Measurements from ENCODE around the gene EXOC4. TPM values are rescaled to one million over a fixed set of nuclear protein-coding genes. Genes with fewer than 3 reads are reported as not detected.

Gene EXOC4
- total RNA-seq, 1 experiment from 2014 or later = 66.2 TPM

- H3K36me3 Mint-ChIP-seq (ENCODE audit: insufficient read depth, unreplicated experiment) = no peaks in the 10 kb centered on the region
- H3K27ac Mint-ChIP-seq (ENCODE audit: unreplicated experiment) = no peak overlapping the region
- H3K9me3 Mint-ChIP-seq (ENCODE audit: unreplicated experiment) = no peaks in the 10 kb centered on the region
- no TSS peak for BruUV-seq (replicated peaks)
- Histone ChIP-seq H3K4me1 (no peaks in the 10 kb centered on the region), H3K9me3 (no peaks in the 10 kb centered on the region), H3K4me3 (ENCODE audit: low read depth, low read length) (no peak overlapping the region), H3K27me3 (replicated peaks; ENCODE audit: control insufficient read depth, insufficient read depth, low read length) (no peaks in the 10 kb centered on the region), H3K36me3 (ENCODE audit: control insufficient read depth, insufficient read depth, low read length) (0 out of 2 replicates have a peak, but pooled peaks cover 1% of the 10 kb centered on the region)
- intact Hi-C loops (cut with micrococcal nuclease; ENCODE audit: unreplicated experiment) = no loop called here
- DNase-seq = no peak
- CTCF ChIA-PET = no interaction called here
- H3K4me3 Mint-ChIP-seq (ENCODE audit: unreplicated experiment) = no peak overlapping the region
- TF ChIP-seq, protein P1, sequence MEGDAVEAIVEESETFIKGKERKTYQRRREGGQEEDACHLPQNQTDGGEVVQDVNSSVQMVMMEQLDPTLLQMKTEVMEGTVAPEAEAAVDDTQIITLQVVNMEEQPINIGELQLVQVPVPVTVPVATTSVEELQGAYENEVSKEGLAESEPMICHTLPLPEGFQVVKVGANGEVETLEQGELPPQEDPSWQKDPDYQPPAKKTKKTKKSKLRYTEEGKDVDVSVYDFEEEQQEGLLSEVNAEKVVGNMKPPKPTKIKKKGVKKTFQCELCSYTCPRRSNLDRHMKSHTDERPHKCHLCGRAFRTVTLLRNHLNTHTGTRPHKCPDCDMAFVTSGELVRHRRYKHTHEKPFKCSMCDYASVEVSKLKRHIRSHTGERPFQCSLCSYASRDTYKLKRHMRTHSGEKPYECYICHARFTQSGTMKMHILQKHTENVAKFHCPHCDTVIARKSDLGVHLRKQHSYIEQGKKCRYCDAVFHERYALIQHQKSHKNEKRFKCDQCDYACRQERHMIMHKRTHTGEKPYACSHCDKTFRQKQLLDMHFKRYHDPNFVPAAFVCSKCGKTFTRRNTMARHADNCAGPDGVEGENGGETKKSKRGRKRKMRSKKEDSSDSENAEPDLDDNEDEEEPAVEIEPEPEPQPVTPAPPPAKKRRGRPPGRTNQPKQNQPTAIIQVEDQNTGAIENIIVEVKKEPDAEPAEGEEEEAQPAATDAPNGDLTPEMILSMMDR (IDR thresholded peaks at IDR 0.05; ENCODE audit: insufficient read depth in 1 of 2, low read depth in 1 of 2, low read length in 1 of 2, severe bottlenecking in 1 of 2, unreplicated experiment in 1 of 2) = no peak
- POLR2A ChIA-PET = no interaction called here
- H3K4me1 Mint-ChIP-seq (ENCODE audit: low read depth, unreplicated experiment) = peaks cover 6% of the 10 kb centered on the region
- no peaks in the 10 kb centered on the region for H3K27me3 Mint-ChIP-seq (ENCODE audit: insufficient read depth, unreplicated experiment)
These were observed 228.0 kb downstream of the EXOC4 start for GRCh38 chr7:133480868-133481267.

DNA sequence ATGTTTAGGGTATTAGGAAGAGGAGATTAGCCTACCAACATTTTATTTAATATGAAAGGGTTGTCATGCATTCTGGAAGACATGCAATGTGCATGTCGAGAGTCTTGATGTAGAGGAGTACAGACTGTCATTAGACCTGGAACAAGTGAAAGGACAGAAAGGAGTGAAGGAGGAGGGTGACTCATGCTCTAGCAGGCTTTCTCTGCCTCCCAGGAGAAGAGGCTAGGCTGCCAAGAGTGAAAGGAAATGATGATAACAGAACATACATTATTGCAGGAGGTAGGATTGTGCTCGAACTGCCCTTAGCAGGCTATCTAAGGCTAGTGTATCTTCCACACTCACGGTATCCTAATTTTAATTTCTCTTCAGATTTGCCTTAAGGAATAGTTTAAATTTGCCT, 228.8 kb downstream of the EXOC4 start:
- BruUV-seq (replicated peaks) = no TSS peak
- Mint-ChIP-seq H3K36me3 (ENCODE audit: insufficient read depth, unreplicated experiment) (no peaks in the 10 kb centered on the region), H3K27ac (ENCODE audit: unreplicated experiment) (no peak overlapping the region), H3K27me3 (ENCODE audit: insufficient read depth, unreplicated experiment) (no peaks in the 10 kb centered on the region), H3K4me3 (ENCODE audit: unreplicated experiment) (no peak overlapping the region), H3K9me3 (ENCODE audit: unreplicated experiment) (no peaks in the 10 kb centered on the region), H3K4me1 (ENCODE audit: low read depth, unreplicated experiment) (peaks cover 6% of the 10 kb centered on the region)
- H3K9me3 ChIP-seq = no peaks in the 10 kb centered on the region
- H3K4me1 ChIP-seq = no peaks in the 10 kb centered on the region
- no peak for DNase-seq
- POLR2A ChIA-PET = no interaction called here
- no peak overlapping the region for H3K4me3 ChIP-seq (ENCODE audit: low read depth, low read length)
- H3K27me3 ChIP-seq (replicated peaks; ENCODE audit: control insufficient read depth, insufficient read depth, low read length) = no peaks in the 10 kb centered on the region
- CTCF ChIA-PET = no interaction called here
- 0 out of 2 replicates have a peak, but pooled peaks cover 1% of the 10 kb centered on the region for H3K36me3 ChIP-seq (ENCODE audit: control insufficient read depth, insufficient read depth, low read length)
- TF ChIP-seq, protein P1 (IDR thresholded peaks at IDR 0.05; ENCODE audit: insufficient read depth in 1 of 2, low read depth in 1 of 2, low read length in 1 of 2, severe bottlenecking in 1 of 2, unreplicated experiment in 1 of 2) = no peak
- intact Hi-C loops (cut with micrococcal nuclease; ENCODE audit: unreplicated experiment) = no loop called here

DNA sequence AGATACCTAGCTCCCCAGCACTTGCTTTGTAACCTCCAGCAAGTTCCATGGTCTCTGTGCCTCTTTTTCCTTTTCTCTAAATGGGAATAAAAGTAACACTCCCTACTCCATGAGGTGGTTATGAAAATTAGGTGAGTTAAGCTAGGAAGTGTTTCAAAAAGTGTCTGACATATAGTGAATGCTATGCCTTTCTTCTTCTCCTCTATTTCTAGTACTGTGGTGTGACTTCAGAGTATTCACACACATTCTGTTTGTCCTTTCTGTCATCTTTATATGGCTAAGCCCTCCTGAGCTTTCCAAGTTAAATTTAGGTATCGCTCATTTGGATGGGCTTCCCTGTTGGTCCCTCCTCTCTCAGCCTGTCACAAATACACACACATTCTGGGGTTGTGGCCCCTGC, 229.7 kb downstream of the EXOC4 start:
- Histone ChIP-seq H3K27me3 (replicated peaks; ENCODE audit: control insufficient read depth, insufficient read depth, low read length) (no peaks in the 10 kb centered on the region), H3K36me3 (ENCODE audit: control insufficient read depth, insufficient read depth, low read length) (0 out of 2 replicates have a peak, but pooled peaks cover 1% of the 10 kb centered on the region), H3K4me1 (no peaks in the 10 kb centered on the region), H3K9me3 (no peaks in the 10 kb centered on the region), H3K4me3 (ENCODE audit: low read depth, low read length) (no peak overlapping the region)
- no peaks in the 10 kb centered on the region for H3K36me3 Mint-ChIP-seq (ENCODE audit: insufficient read depth, unreplicated experiment)
- H3K27ac Mint-ChIP-seq (ENCODE audit: unreplicated experiment) = no peak overlapping the region
- H3K4me1 Mint-ChIP-seq (ENCODE audit: low read depth, unreplicated experiment) = peaks cover 6% of the 10 kb centered on the region
- no peak overlapping the region for H3K4me3 Mint-ChIP-seq (ENCODE audit: unreplicated experiment)
- ChIA-PET CTCF (no interaction called here), POLR2A (no interaction called here)
- TF ChIP-seq, protein P1 (IDR thresholded peaks at IDR 0.05; ENCODE audit: insufficient read depth in 1 of 2, low read depth in 1 of 2, low read length in 1 of 2, severe bottlenecking in 1 of 2, unreplicated experiment in 1 of 2) = no peak
- intact Hi-C loops (cut with micrococcal nuclease; ENCODE audit: unreplicated experiment) = no loop called here
- DNase-seq = no peak
- H3K9me3 Mint-ChIP-seq (ENCODE audit: unreplicated experiment) = no peaks in the 10 kb centered on the region
- BruUV-seq (replicated peaks) = no TSS peak
- no peaks in the 10 kb centered on the region for H3K27me3 Mint-ChIP-seq (ENCODE audit: insufficient read depth, unreplicated experiment)
